D721Med (cell line): Measurements from ENCODE around the gene TEX47.

Source experiments
- DNase-seq: peaks from one replicate; pipeline ENCODE4 v3.0.0; 2011; ENCODE audit warnings: low spot score; ENCODE audit not compliant: insufficient read length
- FAIRE-seq: peaks from 2 replicates; lab custom pipeline; 2011; peaks lifted over from hg19 to GRCh38; lab: Jason Lieb, UNC
- CTCF ChIP-seq: IDR thresholded peaks from 2 replicates; pipeline ENCODE4 v1.5.1; 2012; ENCODE audit warnings: mild to moderate bottlenecking, control low read depth; ENCODE audit not compliant: insufficient read depth; ENCODE audit errors: missing control alignments

The TEX47 gene

GRCh38 chr7:88795553-88795952 lies at the start of gene TEX47:
Gene TEX47 (minus strand): TSS chr7:88795737. CDS start chr7:88794942, 795 bp downstream.
- no peak for TF ChIP-seq CTCF
- DNase-seq (no peak), FAIRE-seq (no peak)

GRCh38 chr7:88845091-88845490 lies 49.6 kb upstream of the TEX47 start:
- no peak for DNase-seq
- TF ChIP-seq CTCF: no peak
- no peak for FAIRE-seq

- no peak for FAIRE-seq
Observed at GRCh38 chr7:88842201-88842600, 46.7 kb upstream of the TEX47 start.

GRCh38 chr7:88835147-88835728 lies 39.7 kb upstream of the TEX47 start:
- DNase-seq (no peak), FAIRE-seq (no peak)
- TF ChIP-seq CTCF: peak; percentile 49

More at GRCh38 chr7:88842201-88842600, 46.7 kb upstream of the TEX47 start:
- no peak for TF ChIP-seq CTCF
- DNase-seq: no peak

- DNase-seq: no peak
- no peak for TF ChIP-seq CTCF
- FAIRE-seq: no peak
Observed at GRCh38 chr7:88826222-88826621, 30.7 kb upstream of the TEX47 start.

GRCh38 chr7:88818552-88818951 lies 23.0 kb upstream of the TEX47 start:
- no peak for TF ChIP-seq CTCF
- no peak for DNase-seq
- no peak for FAIRE-seq

- FAIRE-seq (no peak), DNase-seq (no peak)
- no peak for TF ChIP-seq CTCF
Observed at GRCh38 chr7:88806280-88807037, 10.9 kb upstream of the TEX47 start.
